Peyer's patch (tissue), 4 donors: ENCODE measurements around the gene PRRX2.
"Not testable (repeated sequence)": the region's sequence is repeated elsewhere in the genome, so short reads cannot be mapped to it uniquely, and the experiment has no call there.

ENCODE experiments used
- POLR2A ChIP-seq, 2 donors: fragments of 450-650 bp; IDR thresholded peaks; one replicate each; pipeline ENCODE4 v1.5.1; 2017; ENCODE audit warnings: antibody characterized with exemption in 2 of 2, mild to moderate bottlenecking in 2 of 2, moderate library complexity in 2 of 2
- TF ChIP-seq, protein P1 (sequence below), 6 experiments: fragments of 450-650 bp in 4 of 6; fragments of 200-600 bp in 2 of 6; sonication (generic) in 1 of 6; IDR thresholded peaks; one replicate each; pipeline ENCODE4 v1.5.1; 2017 to 2019; ENCODE audit warnings: antibody characterized with exemption in 6 of 6, mild to moderate bottlenecking in 3 of 6, moderate library complexity in 1 of 6

GRCh38 chr9:129760784-129761183 is 95.3 kb downstream of the PRRX2 start:
- TF ChIP-seq, protein P1, sequence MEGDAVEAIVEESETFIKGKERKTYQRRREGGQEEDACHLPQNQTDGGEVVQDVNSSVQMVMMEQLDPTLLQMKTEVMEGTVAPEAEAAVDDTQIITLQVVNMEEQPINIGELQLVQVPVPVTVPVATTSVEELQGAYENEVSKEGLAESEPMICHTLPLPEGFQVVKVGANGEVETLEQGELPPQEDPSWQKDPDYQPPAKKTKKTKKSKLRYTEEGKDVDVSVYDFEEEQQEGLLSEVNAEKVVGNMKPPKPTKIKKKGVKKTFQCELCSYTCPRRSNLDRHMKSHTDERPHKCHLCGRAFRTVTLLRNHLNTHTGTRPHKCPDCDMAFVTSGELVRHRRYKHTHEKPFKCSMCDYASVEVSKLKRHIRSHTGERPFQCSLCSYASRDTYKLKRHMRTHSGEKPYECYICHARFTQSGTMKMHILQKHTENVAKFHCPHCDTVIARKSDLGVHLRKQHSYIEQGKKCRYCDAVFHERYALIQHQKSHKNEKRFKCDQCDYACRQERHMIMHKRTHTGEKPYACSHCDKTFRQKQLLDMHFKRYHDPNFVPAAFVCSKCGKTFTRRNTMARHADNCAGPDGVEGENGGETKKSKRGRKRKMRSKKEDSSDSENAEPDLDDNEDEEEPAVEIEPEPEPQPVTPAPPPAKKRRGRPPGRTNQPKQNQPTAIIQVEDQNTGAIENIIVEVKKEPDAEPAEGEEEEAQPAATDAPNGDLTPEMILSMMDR (IDR thresholded peaks at IDR 0.05), result not testable (repeated sequence)
- not testable (repeated sequence) for TF ChIP-seq POLR2A (IDR thresholded peaks at IDR 0.05)
